Fibroblast of lung (primary cell): Measurements from ENCODE around the gene SMIM7. TPM values are rescaled to one million over a fixed set of nuclear protein-coding genes. Genes with fewer than 3 reads are reported as not detected.

Experiments used
- DNase-seq, 2 donors: peaks; one replicate each; pipeline versions ENCODE4 v3.0.0 to v3.0.0-alpha.2; 2010; ENCODE audit warnings: low read depth in 2 of 2
- H2AFZ ChIP-seq: 2 replicates; pipeline ENCODE4 v1.5.1; 2012; ENCODE audit warnings: low read length, control low read depth, inconsistent platforms
- H3K27ac ChIP-seq: 2 replicates; pipeline ENCODE4 v1.5.1; 2011; ENCODE audit warnings: low read length, control low read depth; ENCODE audit not compliant: insufficient read depth
- H3K27me3 ChIP-seq: 2 replicates; pipeline ENCODE4 v1.5.1; 2011; ENCODE audit warnings: mild to moderate bottlenecking, low read length; ENCODE audit not compliant: control insufficient read depth, insufficient read depth
- H3K36me3 ChIP-seq: 2 replicates; pipeline ENCODE4 v1.5.1; 2011; ENCODE audit warnings: low read length; ENCODE audit not compliant: control insufficient read depth, insufficient read depth
- H3K4me1 ChIP-seq: 2 replicates; pipeline ENCODE4 v1.5.1; 2011; ENCODE audit warnings: low read length; ENCODE audit not compliant: control insufficient read depth, insufficient read depth; ENCODE audit errors: extremely low read depth
- H3K4me2 ChIP-seq: 2 replicates; pipeline ENCODE4 v1.5.1; 2011; ENCODE audit warnings: low read length, control low read depth; ENCODE audit not compliant: insufficient read depth; ENCODE audit errors: extremely low read depth
- H3K4me3 ChIP-seq, 4 experiments: fragments of 200-600 bp in 1 of 4; sonication (generic) in 1 of 4; replicated peaks in 1 of 4; 2 replicates each; pipeline ENCODE4 v1.5.1; 2011 to 2016; ENCODE audit warnings: low read length in 4 of 4, low read depth in 3 of 4, mild to moderate bottlenecking in 3 of 4, control low read depth in 2 of 4, inconsistent platforms in 1 of 4, mixed read lengths in 1 of 4; ENCODE audit not compliant: insufficient read depth in 1 of 4; ENCODE audit errors: control extremely low read depth in 1 of 4
- H3K79me2 ChIP-seq: 2 replicates; pipeline ENCODE4 v1.5.1; 2012; ENCODE audit warnings: mild to moderate bottlenecking, low read length, inconsistent platforms; ENCODE audit not compliant: control insufficient read depth, insufficient read depth
- H3K9ac ChIP-seq: 2 replicates; pipeline ENCODE4 v1.5.1; 2011; ENCODE audit warnings: mild to moderate bottlenecking, low read length, control low read depth; ENCODE audit not compliant: insufficient read depth
- H3K9me3 ChIP-seq: 2 replicates; pipeline ENCODE4 v1.5.1; 2012; ENCODE audit warnings: low read depth, low read length; ENCODE audit not compliant: control insufficient read depth, insufficient read depth
- H4K20me1 ChIP-seq: 2 replicates; pipeline ENCODE4 v1.5.1; 2011; ENCODE audit warnings: low read length; ENCODE audit not compliant: control insufficient read depth, insufficient read depth; ENCODE audit errors: extremely low read depth
- EZH2 ChIP-seq: IDR thresholded peaks from 2 replicates; pipeline ENCODE4 v1.5.1; 2012; ENCODE audit warnings: low read length, control low read depth, mild to moderate bottlenecking; ENCODE audit errors: missing control alignments
- polyA plus RNA-seq, 2 donors: library from polyadenylated mRNA; depleted of rRNA in 1 of 2; stranded (reverse) in 1 of 2; unstranded in 1 of 2; fragments of >200 nt; gene quantifications; 2 replicates each; pipeline ENCODE4 v1.2.1, GENCODE V29; 2011 to 2012; ENCODE audit warnings: missing spikeins in 1 of 2
- total RNA-seq: library from RNA; depleted of rRNA; stranded (reverse); fragments of >200 nt; gene quantifications from 2 replicates; pipeline ENCODE4 v1.2.1, GENCODE V29; 2014
- TF ChIP-seq, protein P1 (sequence below), 2 donors: IDR thresholded peaks in 1 of 2; conservative IDR thresholded peaks in 1 of 2; 1 replicate in 1 of 2; 2 replicates in 1 of 2; pipeline ENCODE4 v1.5.1; 2011 to 2012; ENCODE audit warnings: low read length in 2 of 2, control low read depth in 1 of 2, inconsistent platforms in 1 of 2, low read depth in 1 of 2, mild to moderate bottlenecking in 1 of 2

SMIM7 gene
- total and polyA plus RNA-seq, 2 donors (not counting 1 experiment from before 2014, with no cell fraction given): 58.1 to 91.4 TPM

DNA sequence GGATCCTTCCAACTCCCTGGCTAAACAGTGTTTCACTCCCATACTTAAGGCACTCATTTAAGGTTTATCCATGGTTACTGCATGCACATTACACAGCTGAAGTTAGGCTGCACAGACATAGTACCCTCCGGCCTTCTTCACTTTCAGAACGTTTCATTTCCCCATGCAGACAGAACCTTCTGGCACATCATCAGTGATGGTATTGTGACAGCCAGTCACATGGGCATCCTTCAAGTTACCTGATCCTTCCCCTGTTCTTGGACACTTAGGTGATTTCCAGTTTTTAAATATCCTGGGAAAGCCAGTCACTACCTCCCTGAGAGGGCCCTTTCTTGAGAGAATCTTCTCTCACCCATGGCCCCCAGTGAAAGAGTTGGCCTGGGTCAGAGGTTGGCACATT lies 9.1 kb downstream of the SMIM7 start:
- Histone ChIP-seq H3K36me3 (peaks cover 29% of the 10 kb centered on the region), H3K9ac (no peak overlapping the region), H3K79me2 (peaks cover 5% of the 10 kb centered on the region), H3K9me3 (no peaks in the 10 kb centered on the region), H3K27ac (no peak overlapping the region), H3K4me2 (no peak overlapping the region), H3K27me3 (no peaks in the 10 kb centered on the region), H3K4me1 (no peaks in the 10 kb centered on the region), H4K20me1 (no peaks in the 10 kb centered on the region), H2AFZ (no peak overlapping the region), H3K4me3 (no peak overlapping the region)
- DNase-seq: no peak
- TF ChIP-seq, protein P1, sequence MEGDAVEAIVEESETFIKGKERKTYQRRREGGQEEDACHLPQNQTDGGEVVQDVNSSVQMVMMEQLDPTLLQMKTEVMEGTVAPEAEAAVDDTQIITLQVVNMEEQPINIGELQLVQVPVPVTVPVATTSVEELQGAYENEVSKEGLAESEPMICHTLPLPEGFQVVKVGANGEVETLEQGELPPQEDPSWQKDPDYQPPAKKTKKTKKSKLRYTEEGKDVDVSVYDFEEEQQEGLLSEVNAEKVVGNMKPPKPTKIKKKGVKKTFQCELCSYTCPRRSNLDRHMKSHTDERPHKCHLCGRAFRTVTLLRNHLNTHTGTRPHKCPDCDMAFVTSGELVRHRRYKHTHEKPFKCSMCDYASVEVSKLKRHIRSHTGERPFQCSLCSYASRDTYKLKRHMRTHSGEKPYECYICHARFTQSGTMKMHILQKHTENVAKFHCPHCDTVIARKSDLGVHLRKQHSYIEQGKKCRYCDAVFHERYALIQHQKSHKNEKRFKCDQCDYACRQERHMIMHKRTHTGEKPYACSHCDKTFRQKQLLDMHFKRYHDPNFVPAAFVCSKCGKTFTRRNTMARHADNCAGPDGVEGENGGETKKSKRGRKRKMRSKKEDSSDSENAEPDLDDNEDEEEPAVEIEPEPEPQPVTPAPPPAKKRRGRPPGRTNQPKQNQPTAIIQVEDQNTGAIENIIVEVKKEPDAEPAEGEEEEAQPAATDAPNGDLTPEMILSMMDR (conservative IDR thresholded peaks at IDR 0.05 in 1 of 2, IDR thresholded peaks at IDR 0.05 in 1 of 2; ENCODE audit: low read depth in 1 of 2, low read length in 2 of 2): no peak

GRCh38 chr19:16649734-16650133 lies 10.2 kb downstream of the SMIM7 start:
- Histone ChIP-seq H3K9ac (no peak overlapping the region), H4K20me1 (no peaks in the 10 kb centered on the region), H3K79me2 (peaks cover 2% of the 10 kb centered on the region), H3K4me3 (no peak overlapping the region), H3K27ac (no peak overlapping the region), H3K4me2 (no peak overlapping the region), H3K4me1 (no peaks in the 10 kb centered on the region), H3K36me3 (peaks cover 27% of the 10 kb centered on the region), H2AFZ (no peak overlapping the region), H3K9me3 (no peaks in the 10 kb centered on the region), H3K27me3 (no peaks in the 10 kb centered on the region)
- TF ChIP-seq EZH2: no peak
- TF ChIP-seq, protein P1 (conservative IDR thresholded peaks at IDR 0.05 in 1 of 2, IDR thresholded peaks at IDR 0.05 in 1 of 2; ENCODE audit: low read depth in 1 of 2, low read length in 2 of 2): no peak
- no peak for DNase-seq

- H3K4me1 ChIP-seq: no peaks in the 10 kb centered on the region
- no peak overlapping the region for H3K4me3 ChIP-seq
- no peak overlapping the region for H2AFZ ChIP-seq
- no peak overlapping the region for H3K9ac ChIP-seq
- H3K79me2 ChIP-seq: peaks cover 6% of the 10 kb centered on the region
- no peak for DNase-seq
- no peaks in the 10 kb centered on the region for H4K20me1 ChIP-seq
- no peak overlapping the region for H3K27ac ChIP-seq
- peaks cover 10% of the 10 kb centered on the region for H3K36me3 ChIP-seq
- H3K27me3 ChIP-seq: no peaks in the 10 kb centered on the region
- no peak for TF ChIP-seq EZH2
- TF ChIP-seq, protein P1 (conservative IDR thresholded peaks at IDR 0.05 in 1 of 2, IDR thresholded peaks at IDR 0.05 in 1 of 2; ENCODE audit: low read depth in 1 of 2, low read length in 2 of 2): no peak
- H3K4me2 ChIP-seq: no peak overlapping the region
- no peaks in the 10 kb centered on the region for H3K9me3 ChIP-seq
These were observed 14.8 kb downstream of the SMIM7 start for GRCh38 chr19:16645140-16645539.
